Lung (tissue), 12 donors: ENCODE measurements around the gene VPS39. TPM values are rescaled to one million over a fixed set of nuclear protein-coding genes. Genes with fewer than 3 reads are reported as not detected.

ENCODE experiments used
- ATAC-seq: fragments of 200-7000 bp; cut with Tn5 transposase; one replicate; pipeline ENCODE4 v1.9.1; 2020; ENCODE audit warnings: moderate number of reproducible peaks; ENCODE audit not compliant: insufficient read depth, low FRiP score
- DNase-seq, 3 donors: peaks; one replicate each; pipeline ENCODE4 v3.0.0-alpha.2; 2013 to 2017
- H3K27ac ChIP-seq, 2 donors: one replicate each; pipeline ENCODE4 v1.5.1; 2013; ENCODE audit warnings: mild to moderate bottlenecking in 2 of 2, moderate library complexity in 2 of 2, control low read depth in 1 of 2, inconsistent platforms in 1 of 2, low read depth in 1 of 2, low read length in 1 of 2
- H3K27me3 ChIP-seq, 3 donors: one replicate each; pipeline ENCODE4 v1.5.1; 2013; ENCODE audit warnings: low read length in 2 of 3; ENCODE audit not compliant: control insufficient read depth in 3 of 3, insufficient read depth in 3 of 3
- H3K36me3 ChIP-seq, 4 donors: one replicate each; pipeline ENCODE4 v1.5.1; 2013; ENCODE audit warnings: low read length in 4 of 4, mild to moderate bottlenecking in 1 of 4, moderate library complexity in 1 of 4; ENCODE audit not compliant: control insufficient read depth in 4 of 4, insufficient read depth in 4 of 4
- H3K4me1 ChIP-seq, 5 donors: one replicate each; pipeline ENCODE4 v1.5.1; 2013; ENCODE audit warnings: low read length in 5 of 5, mild to moderate bottlenecking in 2 of 5, moderate library complexity in 1 of 5; ENCODE audit not compliant: control insufficient read depth in 5 of 5, insufficient read depth in 5 of 5
- H3K4me3 ChIP-seq: one replicate; pipeline ENCODE4 v1.5.1; 2013; ENCODE audit warnings: mild to moderate bottlenecking, control low read depth, moderate library complexity
- H3K9ac ChIP-seq, 2 donors: one replicate each; pipeline ENCODE4 v1.5.1; 2013; ENCODE audit warnings: low read length in 2 of 2, control low read depth in 1 of 2; ENCODE audit not compliant: insufficient read depth in 1 of 2
- H3K9me3 ChIP-seq, 4 donors: one replicate each; pipeline ENCODE4 v1.5.1; 2013; ENCODE audit warnings: low read length in 3 of 4, mild to moderate bottlenecking in 1 of 4, moderate library complexity in 1 of 4; ENCODE audit not compliant: control insufficient read depth in 4 of 4, insufficient read depth in 3 of 4
- CTCF ChIP-seq: IDR thresholded peaks from 2 replicates; pipeline ENCODE4 v1.5.1; 2012; ENCODE audit warnings: mild to moderate bottlenecking; ENCODE audit errors: control extremely low read depth, extremely low read depth
- WGBS, 2 donors: extraction: QIAGEN DNeasy Blood & Tissue Kit; methylation state at CpG; one replicate each; pipeline ENCODE4 v1.1.7; 2013; 5-methylcytosine and 5-hydroxymethylcytosine counted together
- polyA plus RNA-seq, 2 donors: library from polyadenylated mRNA; stranded (reverse); fragments of 200-250 nt; gene quantifications; one replicate each; pipeline ENCODE4 v1.2.1, GENCODE V29; 2013
- total RNA-seq, 2 donors: library from RNA; depleted of rRNA in 1 of 2; stranded (reverse); fragments of >200 nt in 1 of 2; gene quantifications; one replicate each; pipeline ENCODE4 v1.2.1, GENCODE V29; 2014 to 2021
- donor health status: control.
- donor health status: control.
- donor health status: Bipolar disorder and iron deficiency.
- donor health status: healthy.
- donor health status: DM: yes; HTN: yes; CAD: no.

The VPS39 gene
- total and polyA plus RNA-seq, 4 donors = 29.4 to 99.1 (median 51.5) TPM

DNA sequence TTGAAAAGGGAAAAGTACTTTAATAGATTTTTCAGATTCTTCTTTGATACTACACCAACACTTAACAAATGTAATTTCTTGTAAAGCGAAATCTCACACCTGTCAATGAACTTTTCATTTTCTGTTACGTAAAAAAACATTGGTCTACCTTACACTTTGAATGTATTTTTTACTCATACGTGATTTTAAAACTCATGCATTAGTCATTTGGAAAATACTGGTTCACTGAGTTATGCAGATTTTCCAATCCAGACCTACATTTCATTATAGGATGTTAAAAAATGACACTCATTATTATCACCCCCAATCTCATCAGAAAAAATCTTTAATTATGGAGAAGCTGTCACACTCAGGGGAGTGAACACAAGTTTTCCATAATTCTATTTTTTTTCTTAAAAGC lies 14.7 kb downstream of the VPS39 start:
- 90 to 94% methylated on average over 3 of the region's 3 CpGs for WGBS, 2 donors
- H3K9ac ChIP-seq = no peak overlapping the region
- no peak for ATAC-seq
- no peaks in the 10 kb centered on the region for H3K9me3 ChIP-seq
- H3K4me1 ChIP-seq = peaks cover 0 to 2% (median 0%) of the 10 kb centered on the region in 5 donors
- peaks cover 11 to 25% (median 21%) of the 10 kb centered on the region in 4 donors for H3K36me3 ChIP-seq
- H3K4me3 ChIP-seq = no peak overlapping the region
- TF ChIP-seq CTCF = no peak
- no peak for DNase-seq
- no peaks in the 10 kb centered on the region for H3K27me3 ChIP-seq
- no peak overlapping the region for H3K27ac ChIP-seq

DNA sequence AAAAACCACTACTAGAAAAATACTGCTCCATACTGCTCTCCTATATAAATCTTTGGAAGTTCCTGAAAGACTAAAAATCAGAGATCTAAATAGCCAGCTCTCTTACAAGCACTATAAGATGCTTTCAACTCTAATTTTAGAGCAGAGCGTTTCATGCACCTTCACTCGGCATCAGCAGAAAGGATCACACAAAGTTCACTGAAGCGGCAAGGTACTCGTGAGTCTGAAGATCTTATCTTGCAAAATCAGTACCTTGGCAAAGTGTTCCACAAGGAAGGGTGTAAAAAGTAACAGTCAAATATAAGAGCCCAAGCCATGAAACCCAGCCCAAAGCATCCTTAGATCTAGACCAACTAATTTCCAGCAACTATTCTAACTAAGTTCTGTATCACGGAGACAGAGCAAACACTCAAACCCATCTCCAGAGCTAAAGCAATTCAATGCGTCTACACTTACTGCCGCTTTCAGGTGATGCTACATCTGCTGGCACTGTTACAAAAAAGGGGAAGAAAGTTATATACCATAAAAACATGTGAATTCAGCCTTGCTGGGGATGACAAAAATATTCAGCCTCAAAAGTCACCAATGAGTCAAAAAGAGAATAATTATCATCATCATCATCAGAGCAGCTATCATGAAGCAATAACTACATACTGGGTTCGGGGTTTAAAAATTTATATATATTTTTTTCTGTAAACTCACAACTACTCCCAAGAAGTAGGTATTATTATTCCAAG lies 16.3 kb downstream of the VPS39 start:
- DNase-seq (no peak), ATAC-seq (no peak)
- Histone ChIP-seq H3K36me3 (peaks cover 11 to 27% (median 25%) of the 10 kb centered on the region in 4 donors), H3K27ac (no peak overlapping the region), H3K9me3 (no peaks in the 10 kb centered on the region), H3K9ac (no peak overlapping the region), H3K27me3 (no peaks in the 10 kb centered on the region), H3K4me1 (peaks cover 0 to 2% (median 0%) of the 10 kb centered on the region in 5 donors), H3K4me3 (no peak overlapping the region)
- WGBS, 2 donors = 88 to 91% methylated on average over 8 of the region's 8 CpGs
- no peak for TF ChIP-seq CTCF

GRCh38 chr15:42190370-42190769 lies 17.7 kb downstream of the VPS39 start:
- Histone ChIP-seq H3K27me3 (no peaks in the 10 kb centered on the region), H3K9ac (no peak overlapping the region), H3K4me1 (peaks cover 0 to 2% (median 0%) of the 10 kb centered on the region in 5 donors), H3K27ac (no peak overlapping the region), H3K9me3 (no peaks in the 10 kb centered on the region), H3K4me3 (no peak overlapping the region), H3K36me3 (peaks cover 14 to 41% (median 33%) of the 10 kb centered on the region in 4 donors)
- no peak for ATAC-seq
- WGBS, 2 donors = 94 to 97% methylated on average over 2 of the region's 2 CpGs
- no peak for DNase-seq
- no peak for TF ChIP-seq CTCF
